Suprapubic skin (tissue), 3 donors: Measurements from ENCODE around the gene DCAF10.

Experiments used
- CTCF ChIP-seq, 2 donors: fragments of 200-600 bp in 1 of 2; fragments of 450-650 bp in 1 of 2; sonication (generic) in 1 of 2; IDR thresholded peaks; one replicate each; pipeline ENCODE4 v1.5.1; 2016 to 2019; ENCODE audit warnings: antibody characterized with exemption in 2 of 2, mild to moderate bottlenecking in 1 of 2, moderate library complexity in 1 of 2
- POLR2AphosphoS5 ChIP-seq, 3 donors: sonication (generic); formaldehyde crosslinking; IDR thresholded peaks; one replicate each; pipeline ENCODE4 v1.6.1; 2017; ENCODE audit warnings: antibody characterized with exemption in 3 of 3

GRCh38 chr9:37836386-37836785 is 35.8 kb downstream of the DCAF10 start:
- TF ChIP-seq CTCF (IDR thresholded peaks at IDR 0.05), result no peak
- no peak for TF ChIP-seq POLR2AphosphoS5 (IDR thresholded peaks at IDR 0.05)
